ENCODE data around the gene TSKU. TPM values are rescaled to one million over a fixed set of nuclear protein-coding genes. Genes with fewer than 3 reads are reported as not detected.
A peak's percentile ranks its signal among the peaks of the same experiment; 100 is the strongest.

TSKU gene
- total RNA-seq, 2 experiments from 2014 or later = 2.5 TPM

DNA sequence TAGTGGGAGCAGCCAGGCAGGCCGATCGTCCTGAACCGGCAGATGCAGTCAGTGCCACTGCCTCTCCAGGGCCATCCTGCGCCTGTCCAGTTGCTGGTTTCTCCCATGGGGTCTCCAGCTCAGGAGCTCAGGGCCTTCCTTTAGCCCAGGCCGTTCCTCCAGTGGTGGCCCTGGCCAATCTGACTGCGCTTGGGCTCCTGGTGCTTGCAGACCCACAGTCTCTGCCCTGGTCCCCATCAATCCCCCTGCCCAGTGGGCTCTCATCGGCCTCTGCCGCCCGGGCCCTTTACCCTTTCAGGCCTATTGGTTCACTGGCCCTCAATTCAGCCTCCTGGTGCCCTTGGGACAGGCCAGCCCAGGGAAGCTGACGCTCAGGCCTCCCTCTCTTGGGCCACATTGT is 29.2 kb upstream of the TSKU start:
- H3K9me3 Mint-ChIP-seq (ENCODE audit: insufficient read depth) = no peaks in the 10 kb centered on the region
- ChIA-PET POLR2A (no interaction called here), CTCF (interaction anchor here (1.3 kb wide), 1 partner anchor 45 kb away, joined by 4 read pairs; no protein-coding TSS in a partner anchor)
- peaks cover 5% of the 10 kb centered on the region for H3K27me3 Mint-ChIP-seq (ENCODE audit: low read depth)
- H3K27ac Mint-ChIP-seq = no peak overlapping the region
- ATAC-seq (no peak), DNase-seq (no peak)
- H3K4me3 Mint-ChIP-seq = no peak overlapping the region
- H3K4me1 Mint-ChIP-seq (ENCODE audit: low read depth) = no peaks in the 10 kb centered on the region
- no peaks in the 10 kb centered on the region for H3K36me3 Mint-ChIP-seq (ENCODE audit: low read depth)

DNA sequence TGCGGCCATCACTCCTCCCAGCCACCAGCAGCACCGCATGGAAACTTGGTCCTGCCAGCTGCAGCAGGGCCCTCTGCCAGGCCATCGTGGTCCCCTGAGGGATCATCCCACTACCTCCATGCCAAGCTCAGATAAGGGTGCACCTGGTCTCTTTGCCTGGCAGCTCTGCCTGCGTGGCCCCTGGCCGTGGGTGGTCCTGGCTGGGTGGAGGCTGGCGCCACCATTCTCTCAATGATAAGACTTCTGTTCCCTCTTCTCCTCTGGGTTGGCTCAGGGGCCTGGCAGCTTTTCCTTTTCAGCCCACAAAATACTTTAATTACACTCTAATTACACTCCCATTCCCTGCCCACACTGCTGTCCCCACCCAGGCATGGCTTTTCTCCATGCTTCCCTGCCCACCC is 26.8 kb upstream of the TSKU start:
- H3K27me3 Mint-ChIP-seq (ENCODE audit: low read depth) = peaks cover 11% of the 10 kb centered on the region
- ATAC-seq (no peak), DNase-seq (no peak)
- CTCF ChIA-PET = interaction anchor here (1.1 kb wide), 1 partner anchor 42 kb away, joined by 3 read pairs; no protein-coding TSS in a partner anchor
- H3K4me3 Mint-ChIP-seq = no peak overlapping the region
- no peaks in the 10 kb centered on the region for H3K36me3 Mint-ChIP-seq (ENCODE audit: low read depth)
- no peaks in the 10 kb centered on the region for H3K4me1 Mint-ChIP-seq (ENCODE audit: low read depth)
- H3K9me3 Mint-ChIP-seq (ENCODE audit: insufficient read depth) = no peaks in the 10 kb centered on the region
- POLR2A ChIA-PET = no interaction called here
- no peak overlapping the region for H3K27ac Mint-ChIP-seq

DNA sequence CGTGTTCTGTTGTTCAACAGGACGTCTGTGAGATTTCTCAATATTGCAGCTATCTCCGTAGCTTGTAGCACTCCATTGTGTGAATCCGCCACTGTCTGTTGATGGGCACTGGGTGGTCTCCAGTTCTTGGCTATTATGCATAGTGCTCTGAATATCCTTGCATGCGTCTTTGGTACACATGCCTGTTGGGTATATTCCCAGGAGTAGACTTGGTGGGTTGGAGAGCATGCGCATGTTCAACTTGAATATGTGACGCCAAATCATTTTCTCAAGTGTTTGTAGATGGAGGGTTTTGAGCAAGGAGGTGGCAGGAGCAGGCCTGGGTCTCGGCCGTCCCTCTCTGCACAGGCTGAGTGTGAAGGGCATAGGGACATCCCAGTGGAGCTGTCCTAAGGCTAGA is 24.8 kb upstream of the TSKU start:
- no peaks in the 10 kb centered on the region for H3K36me3 Mint-ChIP-seq (ENCODE audit: low read depth)
- H3K4me3 Mint-ChIP-seq = no peak overlapping the region
- CTCF ChIA-PET = no interaction called here

DNA sequence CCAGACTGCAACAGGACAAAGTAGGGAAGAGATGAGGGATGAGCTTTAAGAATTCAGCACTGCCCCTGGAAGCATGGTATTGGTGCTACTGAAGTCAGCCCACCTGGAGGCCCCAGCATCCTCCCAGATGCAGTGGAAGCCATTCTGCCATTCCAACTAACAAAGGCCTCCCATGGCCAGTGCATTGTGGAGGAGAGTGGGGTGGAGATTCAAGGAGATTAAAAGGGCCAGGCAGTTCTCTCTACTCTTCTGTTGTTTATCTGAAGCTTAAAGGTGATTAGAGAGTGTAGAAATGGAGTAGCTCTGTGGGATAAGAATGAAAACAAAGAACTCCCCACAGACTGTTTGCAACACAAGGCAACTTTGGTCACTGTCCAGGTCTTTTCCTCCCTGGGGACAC is 24.1 kb upstream of the TSKU start:
- no peaks in the 10 kb centered on the region for H3K4me1 Mint-ChIP-seq (ENCODE audit: low read depth)
- ChIA-PET CTCF (interaction anchor here (3.8 kb wide), 1 partner anchor 37 kb away, joined by 14 read pairs; no protein-coding TSS in a partner anchor), POLR2A (no interaction called here)
- peaks cover 8% of the 10 kb centered on the region for H3K27me3 Mint-ChIP-seq (ENCODE audit: low read depth)
- no peak for ATAC-seq
- H3K36me3 Mint-ChIP-seq (ENCODE audit: low read depth) = no peaks in the 10 kb centered on the region
- no peaks in the 10 kb centered on the region for H3K9me3 Mint-ChIP-seq (ENCODE audit: insufficient read depth)
- H3K27ac Mint-ChIP-seq = no peak overlapping the region
- DNase-seq = no peak
- no peak overlapping the region for H3K4me3 Mint-ChIP-seq

More for the DNA sequence above, 24.8 kb upstream of the TSKU start:
- Mint-ChIP-seq H3K27me3 (ENCODE audit: low read depth) (peaks cover 8% of the 10 kb centered on the region), H3K9me3 (ENCODE audit: insufficient read depth) (no peaks in the 10 kb centered on the region), H3K4me1 (ENCODE audit: low read depth) (no peaks in the 10 kb centered on the region), H3K27ac (no peak overlapping the region)
- DNase-seq = no peak
- POLR2A ChIA-PET = no interaction called here
- no peak for ATAC-seq

DNA sequence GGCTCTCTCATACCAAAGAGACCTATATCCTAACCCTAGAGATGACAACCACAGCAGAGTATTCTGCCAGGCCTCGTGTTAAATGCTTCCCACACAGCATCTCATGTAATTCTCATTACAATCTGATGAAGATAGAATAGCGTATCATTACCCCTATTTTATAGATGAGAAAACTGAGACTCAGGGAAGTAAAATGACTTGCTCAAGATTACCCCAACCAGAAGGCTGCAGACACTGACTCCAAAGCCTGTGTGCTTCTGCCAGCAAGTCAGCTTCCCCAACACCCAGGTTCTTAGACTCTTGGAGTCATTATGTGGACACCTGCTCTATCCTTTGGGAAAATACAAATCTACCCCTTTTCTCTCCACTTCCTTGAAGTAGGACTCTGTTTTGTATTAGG is 23.6 kb upstream of the TSKU start:
- Mint-ChIP-seq H3K27ac (no peak overlapping the region), H3K9me3 (ENCODE audit: insufficient read depth) (no peaks in the 10 kb centered on the region), H3K4me1 (ENCODE audit: low read depth) (peaks cover 3% of the 10 kb centered on the region), H3K27me3 (ENCODE audit: low read depth) (peaks cover 10% of the 10 kb centered on the region), H3K36me3 (ENCODE audit: low read depth) (no peaks in the 10 kb centered on the region), H3K4me3 (no peak overlapping the region)
- ChIA-PET POLR2A (no interaction called here), CTCF (interaction anchor here (3.8 kb wide), 1 partner anchor 38 kb away, joined by 14 read pairs; no protein-coding TSS in a partner anchor)
- DNase-seq = no peak
- ATAC-seq = no peak

DNA sequence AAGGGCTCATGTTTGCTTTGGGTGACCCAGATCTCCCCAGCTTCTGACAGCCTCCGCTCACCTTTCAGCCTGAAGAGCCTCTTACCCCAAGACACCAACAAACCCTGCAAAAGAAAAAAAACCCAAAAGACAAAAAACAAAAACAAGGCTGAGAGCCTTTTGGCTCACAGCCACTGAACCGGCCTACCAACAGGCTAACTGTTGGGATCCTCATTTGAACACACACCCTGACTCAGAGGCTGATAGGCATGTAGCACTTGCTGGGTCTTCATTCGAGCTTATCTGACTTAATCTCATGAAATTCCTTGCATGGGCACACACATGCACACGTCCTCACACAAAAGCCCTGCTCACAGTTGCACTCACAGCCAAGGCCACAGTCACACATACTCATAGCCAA is 22.9 kb upstream of the TSKU start:
- Mint-ChIP-seq H3K27me3 (ENCODE audit: low read depth) (peaks cover 14% of the 10 kb centered on the region), H3K4me1 (ENCODE audit: low read depth) (peaks cover 4% of the 10 kb centered on the region), H3K36me3 (ENCODE audit: low read depth) (no peaks in the 10 kb centered on the region), H3K27ac (peak overlapping the region; percentile 24), H3K4me3 (no peak overlapping the region), H3K9me3 (ENCODE audit: insufficient read depth) (no peaks in the 10 kb centered on the region)
- CTCF ChIA-PET = interaction anchor here (1.7 to 3.8 kb wide), 2 partner anchors 38 to 39 kb away, joined by 4 to 14 read pairs; no protein-coding TSS in a partner anchor
- no peak for ATAC-seq
- no peak for DNase-seq
- POLR2A ChIA-PET = no interaction called here

DNA sequence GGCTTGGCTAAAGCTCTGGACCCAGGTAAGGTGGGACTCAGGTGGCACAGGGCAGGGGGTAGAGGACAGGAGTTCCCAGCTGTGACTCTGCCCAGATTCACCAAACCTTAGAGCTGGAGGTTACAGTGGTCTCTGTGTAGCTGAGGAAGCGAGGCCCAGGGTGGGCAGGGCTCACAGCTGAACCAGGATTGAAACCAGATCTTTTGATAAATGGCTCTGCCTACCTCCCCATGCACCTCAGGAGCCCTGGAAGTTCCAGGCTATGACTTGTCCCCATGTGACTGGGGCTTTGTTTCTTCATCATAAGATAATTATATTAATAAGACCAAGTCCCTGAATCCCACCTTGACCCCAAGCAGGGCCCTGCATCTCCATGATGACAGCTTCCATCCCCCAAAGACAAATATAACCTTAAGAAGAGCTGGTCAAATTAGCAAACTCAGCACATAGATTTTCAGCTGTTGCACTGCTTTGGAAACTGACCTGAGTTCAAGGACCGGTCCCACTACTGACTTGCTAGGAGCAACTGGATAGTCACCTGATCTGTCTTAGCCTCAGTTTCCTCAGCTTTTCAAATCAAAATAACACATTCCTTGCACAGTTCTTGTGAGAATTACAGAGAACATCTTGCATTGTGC is 21.3 kb upstream of the TSKU start:
- no peaks in the 10 kb centered on the region for H3K9me3 Mint-ChIP-seq (ENCODE audit: insufficient read depth)
- DNase-seq (no peak), ATAC-seq (no peak)
- no peaks in the 10 kb centered on the region for H3K36me3 Mint-ChIP-seq (ENCODE audit: low read depth)
- peaks cover 13% of the 10 kb centered on the region for H3K27me3 Mint-ChIP-seq (ENCODE audit: low read depth)
- no peak overlapping the region for H3K4me3 Mint-ChIP-seq
- H3K4me1 Mint-ChIP-seq (ENCODE audit: low read depth) = peaks cover 7% of the 10 kb centered on the region
- H3K27ac Mint-ChIP-seq = no peak overlapping the region
- POLR2A ChIA-PET = no interaction called here
- CTCF ChIA-PET = interaction anchor here (1.7 to 3.8 kb wide), 3 partner anchors 37 to 158 kb away, joined by 4 to 14 read pairs (median 6); no protein-coding TSS in a partner anchor

DNA sequence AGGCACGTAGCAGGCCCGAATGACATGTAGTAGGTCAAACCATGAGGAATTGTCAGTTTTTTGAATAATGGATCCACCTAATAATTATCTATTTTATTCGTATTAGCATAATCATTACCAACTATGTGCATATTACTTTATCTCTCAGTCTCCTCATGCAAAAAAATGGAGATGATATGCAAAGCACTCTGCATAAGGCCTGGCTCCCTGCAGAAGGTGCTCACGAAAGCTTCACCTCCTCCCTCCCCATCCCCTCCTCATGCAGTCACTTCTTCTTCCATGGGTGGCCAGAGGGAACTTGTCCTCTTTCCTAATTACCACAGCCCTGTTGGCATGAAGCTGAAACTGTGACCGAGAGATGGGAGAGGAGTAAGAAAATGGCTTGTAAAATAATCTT is 20.8 kb upstream of the TSKU start:
- peaks cover 13% of the 10 kb centered on the region for H3K27me3 Mint-ChIP-seq (ENCODE audit: low read depth)
- no peak overlapping the region for H3K27ac Mint-ChIP-seq
- H3K9me3 Mint-ChIP-seq (ENCODE audit: insufficient read depth) = no peaks in the 10 kb centered on the region
- H3K4me3 Mint-ChIP-seq = no peak overlapping the region
- H3K4me1 Mint-ChIP-seq (ENCODE audit: low read depth) = peaks cover 12% of the 10 kb centered on the region
- DNase-seq (no peak), ATAC-seq (no peak)
- CTCF ChIA-PET = interaction anchor here (1.7 to 3.8 kb wide), 3 partner anchors 36 to 158 kb away, joined by 4 to 14 read pairs (median 6); no protein-coding TSS in a partner anchor
- H3K36me3 Mint-ChIP-seq (ENCODE audit: low read depth) = no peaks in the 10 kb centered on the region
- POLR2A ChIA-PET = no interaction called here

DNA sequence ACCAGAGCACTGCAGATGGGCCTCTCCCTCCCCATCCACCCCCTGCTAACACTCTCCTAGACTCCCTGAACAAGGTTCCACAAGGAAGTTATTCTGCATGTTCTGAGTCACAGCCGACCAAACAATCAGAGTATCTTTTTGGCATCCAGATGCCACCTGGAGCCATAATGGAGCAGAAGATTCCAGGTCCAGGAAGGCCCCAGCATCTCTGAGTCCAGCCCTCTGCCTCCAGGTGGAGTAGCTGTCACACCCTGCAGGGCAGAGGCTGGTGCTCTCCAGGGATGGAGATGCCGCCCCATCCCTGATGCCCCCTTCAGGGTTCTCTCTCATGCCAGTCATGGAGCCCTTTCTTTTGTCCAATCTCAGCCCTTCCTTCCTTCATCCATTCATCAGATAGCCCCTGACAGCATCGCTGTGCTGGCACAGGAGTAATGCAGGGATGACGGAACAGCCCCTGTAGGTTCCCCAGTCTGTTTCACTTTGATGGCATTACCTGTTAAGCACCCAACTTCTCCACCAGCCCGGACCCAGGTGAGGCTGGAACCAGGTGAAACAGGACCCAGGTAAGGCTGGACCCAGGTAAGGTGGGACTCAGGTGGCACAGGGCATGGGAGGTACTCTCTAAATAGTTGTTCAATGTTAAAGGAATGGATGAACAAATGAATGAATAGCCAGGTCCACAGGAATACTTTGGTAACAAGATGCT is 20.1 kb upstream of the TSKU start:
- Mint-ChIP-seq H3K27ac (no peak overlapping the region), H3K36me3 (ENCODE audit: low read depth) (no peaks in the 10 kb centered on the region), H3K9me3 (ENCODE audit: insufficient read depth) (no peaks in the 10 kb centered on the region), H3K4me3 (no peak overlapping the region), H3K4me1 (ENCODE audit: low read depth) (peaks cover 18% of the 10 kb centered on the region), H3K27me3 (ENCODE audit: low read depth) (peaks cover 13% of the 10 kb centered on the region)
- CTCF ChIA-PET = interaction anchor here (1.7 kb wide), 1 partner anchor 157 kb away, joined by 6 read pairs; no protein-coding TSS in a partner anchor
- POLR2A ChIA-PET = no interaction called here
- DNase-seq = no peak
- no peak for ATAC-seq

DNA sequence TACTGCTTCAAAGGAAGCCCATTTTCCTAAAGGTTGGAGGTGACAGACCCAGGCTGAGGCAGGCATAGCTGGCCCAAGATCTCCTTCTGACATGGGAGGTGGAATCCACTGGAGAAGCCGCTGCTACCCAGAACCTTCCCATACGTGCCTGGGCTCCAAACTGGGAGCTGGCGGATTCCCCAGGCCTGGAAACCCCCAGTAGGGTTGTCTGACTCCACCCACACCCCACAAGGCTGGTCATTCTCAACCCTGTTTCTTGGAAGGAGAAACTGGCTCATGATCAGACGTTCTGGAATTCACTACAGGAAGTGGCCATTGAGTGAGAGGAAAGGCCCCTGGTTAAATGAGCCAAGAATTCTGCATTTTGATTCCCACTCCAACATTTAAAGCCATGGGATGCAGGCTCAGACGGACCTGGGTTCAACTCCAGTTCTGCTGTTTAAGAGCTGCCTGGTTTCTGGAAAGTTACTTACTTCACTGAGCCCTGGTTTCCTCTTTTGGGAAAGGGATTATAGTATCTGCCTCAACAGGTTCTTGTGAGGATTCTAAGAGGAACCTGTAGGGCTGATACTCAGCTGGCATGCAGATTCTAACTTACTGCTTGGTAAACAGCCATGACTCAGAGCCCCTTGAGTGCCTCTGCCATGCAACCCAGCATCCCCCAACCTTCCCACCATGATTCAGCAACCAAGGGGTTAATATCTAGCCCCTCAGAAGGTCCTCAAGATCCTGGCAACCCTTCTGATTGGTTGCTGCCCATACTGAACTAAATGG is 19.4 kb upstream of the TSKU start:
- ATAC-seq = no peak
- H3K4me1 Mint-ChIP-seq (ENCODE audit: low read depth) = peaks cover 26% of the 10 kb centered on the region
- H3K36me3 Mint-ChIP-seq (ENCODE audit: low read depth) = no peaks in the 10 kb centered on the region
- no peak for DNase-seq
- H3K4me3 Mint-ChIP-seq = no peak overlapping the region
- CTCF ChIA-PET = no interaction called here
- H3K27me3 Mint-ChIP-seq (ENCODE audit: low read depth) = peaks cover 13% of the 10 kb centered on the region
- no peaks in the 10 kb centered on the region for H3K9me3 Mint-ChIP-seq (ENCODE audit: insufficient read depth)
- no peak overlapping the region for H3K27ac Mint-ChIP-seq
- POLR2A ChIA-PET = no interaction called here

DNA sequence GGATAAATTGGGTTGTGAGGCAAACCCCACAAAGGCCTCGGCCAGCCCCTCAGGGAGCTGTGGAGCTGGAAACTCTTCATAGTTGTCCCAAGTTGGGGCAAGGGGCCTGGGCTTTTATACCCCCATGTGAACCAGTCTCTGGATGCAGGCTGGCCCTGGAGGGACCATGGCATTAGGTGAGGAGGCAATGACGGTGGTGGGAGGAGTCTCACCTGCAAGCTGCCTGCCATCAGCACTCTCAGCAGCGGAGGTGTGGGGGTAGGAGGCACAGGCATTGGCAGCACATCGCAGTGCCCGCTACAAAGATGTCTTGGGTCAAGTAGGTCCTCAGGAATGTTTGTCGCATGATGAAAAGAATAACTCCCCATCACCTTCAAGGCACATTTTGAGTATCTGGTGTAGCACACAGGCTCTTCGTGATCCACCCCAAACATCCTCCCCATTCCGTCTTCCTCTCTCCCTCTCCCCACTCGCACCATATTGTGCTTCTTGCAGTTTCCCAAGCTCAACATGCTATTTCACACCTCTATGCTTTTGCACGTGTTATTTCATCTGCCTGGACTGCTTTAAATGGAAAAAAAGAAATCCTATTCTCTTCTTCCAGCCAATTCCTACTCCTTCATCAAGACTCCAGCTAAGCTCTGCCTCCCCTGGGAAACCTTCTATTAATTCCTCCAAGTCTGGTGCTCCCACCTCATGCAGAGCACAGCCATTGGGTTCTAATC is 18.1 kb upstream of the TSKU start:
- Mint-ChIP-seq H3K9me3 (ENCODE audit: insufficient read depth) (no peaks in the 10 kb centered on the region), H3K36me3 (ENCODE audit: low read depth) (no peaks in the 10 kb centered on the region), H3K4me1 (ENCODE audit: low read depth) (peaks cover 36% of the 10 kb centered on the region), H3K27ac (no peak overlapping the region), H3K27me3 (ENCODE audit: low read depth) (peaks cover 11% of the 10 kb centered on the region), H3K4me3 (no peak overlapping the region)
- ChIA-PET CTCF (interaction anchor here (1.0 kb wide), 1 partner anchor 69 kb away, joined by 3 read pairs; no protein-coding TSS in a partner anchor), POLR2A (no interaction called here)
- DNase-seq = no peak
- no peak for ATAC-seq

Data from activated CD8-positive, alpha-beta T cell treated with anti-CD3 and anti-CD28 coated beads, Interleukin-2, amount 10 ng/mL, durations not matched to agents 7 days and 5 days (primary cell).